GM12873 (cell line): ENCODE measurements around the gene CFAP73.

ENCODE experiments used
- CTCF ChIP-seq: IDR thresholded peaks from 2 replicates; pipeline ENCODE4 v1.5.1; 2012; ENCODE audit warnings: low read depth, mild to moderate bottlenecking, moderate library complexity, low read length, control low read depth; ENCODE audit not compliant: insufficient read depth; ENCODE audit errors: missing control alignments

The CFAP73 gene

GRCh38 chr12:113128802-113129663, 20.5 kb upstream of the CFAP73 start:
- no peak for TF ChIP-seq CTCF

- TF ChIP-seq CTCF: no peak
Measured at GRCh38 chr12:113129664-113130456, 19.7 kb upstream of the CFAP73 start.

GRCh38 chr12:113130457-113131135, 18.9 kb upstream of the CFAP73 start:
- TF ChIP-seq CTCF: peak; percentile 31

- TF ChIP-seq CTCF: no peak
Measured at GRCh38 chr12:113131556-113131955, 18.0 kb upstream of the CFAP73 start.

DNA sequence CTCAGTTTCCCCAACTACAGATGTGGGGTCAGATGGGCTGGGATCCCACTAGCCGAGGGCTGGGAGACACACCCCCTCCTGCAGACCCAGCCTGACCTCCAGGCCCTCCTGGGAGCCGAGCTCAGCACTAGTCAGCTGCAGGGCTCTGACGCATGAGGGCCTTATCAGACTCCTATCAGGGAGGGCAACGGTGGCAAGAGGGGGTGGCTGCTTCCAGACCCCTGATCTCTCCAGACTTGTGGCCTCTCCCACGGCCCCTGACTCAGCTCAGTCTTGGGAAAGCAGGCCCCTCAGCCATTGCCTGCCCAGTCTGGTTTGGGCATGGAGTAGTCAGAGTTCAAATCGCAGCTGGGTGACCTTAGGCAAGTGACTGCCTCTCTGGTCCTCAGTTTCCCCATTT, 16.5 kb upstream of the CFAP73 start:
- no peak for TF ChIP-seq CTCF

DNA sequence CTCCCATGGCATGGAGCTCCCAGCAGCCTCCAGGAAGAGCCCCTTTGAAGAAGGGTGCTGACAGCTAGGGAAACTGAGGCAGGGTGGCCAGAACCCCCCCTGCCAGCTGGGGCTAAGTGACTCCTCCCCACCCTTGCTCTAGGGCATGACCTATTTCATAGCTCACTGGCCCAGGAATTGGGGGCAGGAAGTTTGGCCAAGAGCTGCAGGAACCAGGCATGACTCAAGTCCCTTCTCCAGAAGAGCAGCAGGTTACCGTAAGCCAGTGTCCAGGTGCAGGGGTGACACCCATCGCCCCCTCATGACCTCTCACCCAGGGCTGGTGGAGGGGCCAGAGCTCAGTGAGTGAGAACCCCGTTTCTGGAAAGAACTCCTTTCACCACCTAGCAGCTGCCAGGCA, 15.9 kb upstream of the CFAP73 start:
- TF ChIP-seq CTCF: no peak

DNA sequence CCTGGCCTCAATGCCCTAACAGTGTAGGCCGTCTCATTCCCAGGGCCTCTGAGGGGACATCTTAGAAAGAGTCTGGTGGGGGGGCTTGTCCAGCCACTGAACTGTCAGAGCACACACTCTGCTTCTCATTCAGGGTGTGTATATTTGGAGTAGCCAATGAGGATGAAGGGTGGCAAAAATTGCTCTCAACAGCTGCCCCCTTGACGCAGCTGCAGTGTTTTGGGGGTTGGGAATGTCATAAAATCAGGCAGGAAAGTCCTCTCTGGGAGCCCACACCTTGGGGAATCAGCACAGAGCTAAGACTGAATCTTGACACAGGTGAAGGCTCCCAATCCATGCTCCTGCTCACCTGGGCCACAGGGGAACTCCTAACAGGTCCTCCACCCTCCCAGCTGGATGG, 15.5 kb upstream of the CFAP73 start:
- no peak for TF ChIP-seq CTCF
